Measurements from ENCODE around the gene LAMA2. TPM values are rescaled to one million over a fixed set of nuclear protein-coding genes. Genes with fewer than 3 reads are reported as not detected.
A peak's percentile ranks its signal among the peaks of the same experiment; 100 is the strongest.

Gene LAMA2
- total RNA-seq, 4 donors from 2014 or later = 1.7 to 112 (median 19.6) TPM

DNA sequence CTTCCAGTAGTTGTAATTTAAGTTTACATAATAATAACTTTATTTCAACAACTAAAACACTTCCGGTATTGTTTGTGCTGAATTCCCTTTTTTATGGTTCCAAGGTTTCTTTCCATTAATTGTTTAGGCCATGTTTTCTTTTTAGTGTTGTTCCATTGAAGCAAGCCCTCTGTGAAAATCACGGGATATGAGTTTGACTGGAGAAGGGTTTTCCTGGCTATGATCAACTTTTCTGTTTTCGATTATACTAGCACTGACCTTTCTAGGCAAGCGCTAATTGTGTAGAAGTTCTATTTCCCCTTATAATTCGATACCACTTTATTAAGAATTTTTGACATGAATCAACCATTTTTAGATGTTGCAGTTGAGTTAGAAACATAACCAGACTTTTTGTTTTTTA lies 2.4 kb downstream of the LAMA2 start:
- DNase-seq = no peak
- peaks cover 0 to 5% (median 0%) of the 10 kb centered on the region in 4 donors for H3K27me3 ChIP-seq
- peak overlapping the region in 3 of 4 donors; percentile 23 to 69 (median 50) for H3K4me3 ChIP-seq
- 80 to 87% methylated on average over 5 of the region's 5 CpGs for WGBS, 2 donors
- no peaks in the 10 kb centered on the region for H3K36me3 ChIP-seq
- intact Hi-C loops (cut with DNase I) = no loop called here
- peaks cover 0 to 13% (median 0%) of the 10 kb centered on the region in 3 donors for H3K4me1 ChIP-seq
- TF ChIP-seq, protein P1, sequence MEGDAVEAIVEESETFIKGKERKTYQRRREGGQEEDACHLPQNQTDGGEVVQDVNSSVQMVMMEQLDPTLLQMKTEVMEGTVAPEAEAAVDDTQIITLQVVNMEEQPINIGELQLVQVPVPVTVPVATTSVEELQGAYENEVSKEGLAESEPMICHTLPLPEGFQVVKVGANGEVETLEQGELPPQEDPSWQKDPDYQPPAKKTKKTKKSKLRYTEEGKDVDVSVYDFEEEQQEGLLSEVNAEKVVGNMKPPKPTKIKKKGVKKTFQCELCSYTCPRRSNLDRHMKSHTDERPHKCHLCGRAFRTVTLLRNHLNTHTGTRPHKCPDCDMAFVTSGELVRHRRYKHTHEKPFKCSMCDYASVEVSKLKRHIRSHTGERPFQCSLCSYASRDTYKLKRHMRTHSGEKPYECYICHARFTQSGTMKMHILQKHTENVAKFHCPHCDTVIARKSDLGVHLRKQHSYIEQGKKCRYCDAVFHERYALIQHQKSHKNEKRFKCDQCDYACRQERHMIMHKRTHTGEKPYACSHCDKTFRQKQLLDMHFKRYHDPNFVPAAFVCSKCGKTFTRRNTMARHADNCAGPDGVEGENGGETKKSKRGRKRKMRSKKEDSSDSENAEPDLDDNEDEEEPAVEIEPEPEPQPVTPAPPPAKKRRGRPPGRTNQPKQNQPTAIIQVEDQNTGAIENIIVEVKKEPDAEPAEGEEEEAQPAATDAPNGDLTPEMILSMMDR (IDR thresholded peaks at IDR 0.05) = no peak
- TF ChIP-seq POLR2A (IDR thresholded peaks at IDR 0.05) = no peak
- H3K27ac ChIP-seq = no peak overlapping the region
- H3K9me3 ChIP-seq = no peaks in the 10 kb centered on the region

DNA sequence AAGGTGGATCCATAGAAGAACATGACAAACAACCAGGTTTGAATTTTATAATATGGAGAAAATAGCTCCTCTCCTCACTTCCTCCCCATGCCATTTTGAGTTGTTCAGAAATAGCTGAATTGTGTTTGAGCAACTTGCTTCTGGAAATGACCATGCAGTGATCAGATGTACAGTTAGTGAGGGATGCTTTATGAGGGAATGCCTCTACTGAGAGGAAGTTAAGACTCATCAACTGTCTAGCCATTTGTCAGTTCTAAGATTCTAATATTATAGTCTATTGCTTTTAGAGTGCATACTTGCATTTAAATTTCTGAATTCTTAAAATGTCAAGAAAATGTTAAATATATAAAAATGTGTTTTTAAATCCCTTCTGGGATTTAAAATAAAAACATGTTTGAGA lies 3.8 kb downstream of the LAMA2 start:
- no peaks in the 10 kb centered on the region for H3K9me3 ChIP-seq
- peak overlapping the region in 3 of 4 donors; percentile 23 to 69 (median 50) for H3K4me3 ChIP-seq
- intact Hi-C loops (cut with DNase I) = no loop called here
- H3K27ac ChIP-seq = no peak overlapping the region
- TF ChIP-seq, protein P1 (IDR thresholded peaks at IDR 0.05) = no peak
- no peak for TF ChIP-seq POLR2A (IDR thresholded peaks at IDR 0.05)
- H3K36me3 ChIP-seq = no peaks in the 10 kb centered on the region
- H3K4me1 ChIP-seq = peaks cover 0 to 13% (median 0%) of the 10 kb centered on the region in 3 donors
- no peak for DNase-seq
- H3K27me3 ChIP-seq = peaks cover 0 to 5% (median 0%) of the 10 kb centered on the region in 4 donors

- Histone ChIP-seq H3K4me1 (no peaks in the 10 kb centered on the region), H3K4me3 (peak overlapping the region in 1 of 4 donors; percentile 35), H3K36me3 (no peaks in the 10 kb centered on the region), H3K9me3 (no peaks in the 10 kb centered on the region), H3K27me3 (no peaks in the 10 kb centered on the region), H3K27ac (no peak overlapping the region)
- intact Hi-C loops (cut with DNase I) = no loop called here
- DNase-seq = no peak
- TF ChIP-seq, protein P1 (IDR thresholded peaks at IDR 0.05) = no peak
- no peak for TF ChIP-seq POLR2A (IDR thresholded peaks at IDR 0.05)
- WGBS, 2 donors = 84 to 90% methylated on average over 5 of the region's 5 CpGs
Measured at GRCh38 chr6:128888444-128889175, 5.7 kb downstream of the LAMA2 start.

GRCh38 chr6:128889870-128890269 lies 6.9 kb downstream of the LAMA2 start:
- H3K9me3 ChIP-seq = no peaks in the 10 kb centered on the region

DNA sequence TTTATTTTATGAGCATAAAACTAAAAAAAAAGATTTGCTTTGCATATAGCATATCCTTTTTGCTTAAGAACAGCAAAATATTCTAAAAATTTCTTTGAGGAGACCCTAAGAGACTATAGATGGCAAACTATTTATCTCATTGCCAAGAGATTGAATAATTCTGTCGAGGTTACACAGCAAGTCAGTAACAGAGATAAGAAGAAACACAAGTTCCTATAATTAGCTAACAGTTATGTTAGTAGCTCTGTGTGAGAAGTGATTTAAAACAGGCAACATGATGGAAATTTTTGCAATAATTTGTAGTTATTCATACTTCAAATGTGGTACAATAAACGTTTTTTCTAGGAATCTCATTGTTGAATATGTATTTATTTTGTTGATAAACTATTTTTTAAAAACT lies 9.1 kb downstream of the LAMA2 start:
- Histone ChIP-seq H3K4me3 (no peak overlapping the region), H3K27me3 (no peaks in the 10 kb centered on the region), H3K4me1 (no peaks in the 10 kb centered on the region), H3K36me3 (no peaks in the 10 kb centered on the region), H3K9me3 (no peaks in the 10 kb centered on the region), H3K27ac (no peak overlapping the region)
- 37 to 39% methylated on average over 2 of the region's 2 CpGs for WGBS, 2 donors
- TF ChIP-seq, protein P1 (IDR thresholded peaks at IDR 0.05) = no peak
- TF ChIP-seq POLR2A (IDR thresholded peaks at IDR 0.05) = no peak
- DNase-seq = no peak
- intact Hi-C loops (cut with DNase I) = no loop called here

More at GRCh38 chr6:128889870-128890269, 6.9 kb downstream of the LAMA2 start:
- no peak for DNase-seq
- Histone ChIP-seq H3K27ac (no peak overlapping the region), H3K27me3 (no peaks in the 10 kb centered on the region), H3K4me3 (peak overlapping the region in 1 of 4 donors; percentile 22), H3K4me1 (no peaks in the 10 kb centered on the region), H3K36me3 (no peaks in the 10 kb centered on the region)
- WGBS, 2 donors = 64 to 74% methylated on average over 5 of the region's 5 CpGs
- TF ChIP-seq, protein P1 (IDR thresholded peaks at IDR 0.05) = no peak
- TF ChIP-seq POLR2A (IDR thresholded peaks at IDR 0.05) = no peak
- intact Hi-C loops (cut with DNase I) = no loop called here
